K562 (cell line): ENCODE measurements around the gene SHFL. TPM values are rescaled to one million over a fixed set of nuclear protein-coding genes. Genes with fewer than 3 reads are reported as not detected.

Experiments
- ATAC-seq: fragments of 200-7000 bp; cut with Tn5 transposase; 3 replicates; pipeline ENCODE4 v1.9.1; 2020; ENCODE audit warnings: moderate library complexity
- BruUV-seq: library from RNA; stranded (reverse); fragments of 400-500 nt; replicated peaks from 2 replicates; lab custom pipeline; 2021; lab: Mats Ljungman, UMichigan
- CTCF ChIA-PET: fragments of 300-600 bp; formaldehyde crosslinking; extraction: SDS; loops from one replicate; lab custom pipeline; 2021; ENCODE audit warnings: low intra/inter-chr PET ratio; lab: Yijun Ruan, JAX
- POLR2A ChIA-PET: fragments of 300-600, 350-650 bp; sonication (Branson Sonifier 250); formaldehyde crosslinking; extraction: SDS; loops from one replicate; lab custom pipeline; 2021; ENCODE audit warnings: antibody characterized with exemption, inconsistent platforms; lab: Yijun Ruan, JAX
- DNase-seq, 4 experiments: peaks; one replicate each; pipeline versions ENCODE4 v3.0.0 to v3.0.0-alpha.2; 2011 to 2018; ENCODE audit warnings: low spot score in 3 of 4, mixed read lengths in 3 of 4; ENCODE audit errors: extremely low read depth in 1 of 4
- FAIRE-seq: peaks from 2 replicates; lab custom pipeline; 2011; peaks lifted over from hg19 to GRCh38; lab: Jason Lieb, UNC
- H2AFZ ChIP-seq: 2 replicates; pipeline ENCODE4 v1.6.0; 2011; ENCODE audit warnings: low read depth, low read length, control low read depth, inconsistent platforms
- H3K27ac ChIP-seq: fragments of 200-600 bp; 3 replicates; pipeline ENCODE4 v1.8.0; 2011; ENCODE audit warnings: low read depth, mild to moderate bottlenecking, control low read depth, inconsistent platforms, low read length, moderate library complexity, mixed read lengths; ENCODE audit errors: extremely low read depth
- H3K27me3 ChIP-seq, 2 experiments: fragments of 300-600 bp in 1 of 2; 2 replicates in 1 of 2; 3 replicates in 1 of 2; pipeline versions ENCODE4 v1.6.0 to v1.8.0; 2011; ENCODE audit warnings: inconsistent platforms in 2 of 2, low read length in 2 of 2, mild to moderate bottlenecking in 1 of 2, mixed read lengths in 1 of 2, moderate library complexity in 1 of 2; ENCODE audit not compliant: control insufficient read depth in 2 of 2, insufficient read depth in 2 of 2
- H3K36me3 ChIP-seq: fragments of 300-600 bp; 3 replicates; pipeline ENCODE4 v1.8.0; 2011; ENCODE audit warnings: mild to moderate bottlenecking, low read length, inconsistent platforms; ENCODE audit not compliant: control insufficient read depth, insufficient read depth
- H3K4me1 ChIP-seq, 2 experiments: fragments of 200-600 bp in 1 of 2; replicated peaks in 1 of 2; 2 replicates in 1 of 2; 3 replicates in 1 of 2; pipeline versions ENCODE4 v1.5.1 to v1.8.0; 2011; ENCODE audit warnings: inconsistent platforms in 2 of 2, low read length in 2 of 2, mild to moderate bottlenecking in 1 of 2, mixed read lengths in 1 of 2, moderate library complexity in 1 of 2; ENCODE audit not compliant: control insufficient read depth in 2 of 2, insufficient read depth in 2 of 2
- H3K4me2 ChIP-seq: 2 replicates; pipeline ENCODE4 v1.6.1; 2011; ENCODE audit warnings: low read length, control low read depth, inconsistent platforms, mixed read lengths; ENCODE audit not compliant: insufficient read depth
- H3K4me3 ChIP-seq: fragments of 200-600 bp; sonication (generic), shearing (Covaris generic); 2 replicates; pipeline ENCODE4 v1.5.1; 2016; ENCODE audit warnings: control low read depth, inconsistent platforms
- H3K79me2 ChIP-seq: fragments of 200-600 bp; 3 replicates; pipeline ENCODE4 v1.8.0; 2011; ENCODE audit warnings: low read length, inconsistent platforms; ENCODE audit not compliant: control insufficient read depth, insufficient read depth
- H3K9ac ChIP-seq, 2 experiments: 2 replicates each; pipeline versions ENCODE4 v1.6.0 to v1.6.1; 2011; ENCODE audit warnings: low read depth in 2 of 2, low read length in 2 of 2, control low read depth in 1 of 2, inconsistent platforms in 1 of 2, mild to moderate bottlenecking in 1 of 2, mixed read lengths in 1 of 2; ENCODE audit not compliant: insufficient read depth in 1 of 2
- H3K9me1 ChIP-seq: one replicate; pipeline ENCODE4 v1.6.0; 2011; ENCODE audit warnings: inconsistent platforms, mild to moderate bottlenecking, low read length, moderate library complexity; ENCODE audit not compliant: control insufficient read depth, insufficient read depth
- H3K9me3 ChIP-seq: replicated peaks from 2 replicates; pipeline ENCODE4 v1.5.1; 2011; ENCODE audit warnings: low read depth, low read length, inconsistent platforms; ENCODE audit not compliant: control insufficient read depth, insufficient read depth
- H4K20me1 ChIP-seq: replicated peaks from 2 replicates; pipeline ENCODE4 v1.6.1; 2011; ENCODE audit warnings: low read length, inconsistent platforms, mixed read lengths; ENCODE audit not compliant: control insufficient read depth, insufficient read depth
- POLR2AphosphoS5 ChIP-seq: IDR thresholded peaks from 2 replicates; pipeline ENCODE4 v1.6.1; 2011; ENCODE audit warnings: mild to moderate bottlenecking, low read depth, low read length, moderate library complexity; ENCODE audit not compliant: control insufficient read depth, insufficient read depth
- WGBS: fragments of 100-300 bp; shearing (Covaris generic); methylation state at CpG from one replicate; pipeline ENCODE4 v1.1.6; 2016; ENCODE audit warnings: low coverage, mixed read lengths; ENCODE audit not compliant: insufficient coverage; ENCODE audit errors: missing lambda C conversion rate; 5-methylcytosine and 5-hydroxymethylcytosine counted together
- in situ Hi-C: fragments of 300-500 bp; cut with MboI; formaldehyde crosslinking; loops from 4 replicates; pipeline ENCODE4 v1.15.0; 2018; ENCODE audit warnings: inconsistent platforms, mixed read lengths
- intact Hi-C: fragments of 100-400 bp; cut with micrococcal nuclease; formaldehyde crosslinking; loops from 2 replicates; pipeline ENCODE4 v1.14.2; 2022
- polyA plus RNA-seq, 8 experiments: library from polyadenylated mRNA; depleted of rRNA in 4 of 8; stranded (reverse) in 5 of 8; unstranded in 3 of 8; fragments of >200 nt; fragmentation: Nextera tagmentation in 2 of 8; fragmentation: Illumina TruSeq in 1 of 8; extraction: Ambion mirVana in 2 of 8; extraction: Trizol in 1 of 8; gene quantifications; 2 replicates each; pipeline versions ENCODE4 v1.2.1 to v1.2.3, GENCODE V29; 2011 to 2014; ENCODE audit warnings: inconsistent platforms in 1 of 8, missing spikeins in 1 of 8
- total RNA-seq, 7 experiments: library from RNA; depleted of rRNA in 6 of 7; stranded (reverse); fragments of >200 nt in 6 of 7; fragmentation: Illumina TruSeq in 2 of 7; extraction: Trizol in 2 of 7; gene quantifications; 2 replicates each; pipeline versions ENCODE4 v1.2.1 to v1.2.3, GENCODE V29; 2011 to 2021; ENCODE audit warnings: low replicate concordance in 1 of 7
- TF ChIP-seq, protein P1 (sequence below): fragments of 450-650 bp; IDR thresholded peaks from 2 replicates; pipeline ENCODE4 v1.7.1; 2018; ENCODE audit warnings: mild to moderate bottlenecking, low read depth; ENCODE audit not compliant: partially characterized antibody

SHFL gene
- total and polyA plus RNA-seq, 9 of the 15 experiments (the other 6 are each of a cell fraction or from before 2014, with no cell fraction given): 1.5 to 25.7 (median 13.0) TPM

DNA sequence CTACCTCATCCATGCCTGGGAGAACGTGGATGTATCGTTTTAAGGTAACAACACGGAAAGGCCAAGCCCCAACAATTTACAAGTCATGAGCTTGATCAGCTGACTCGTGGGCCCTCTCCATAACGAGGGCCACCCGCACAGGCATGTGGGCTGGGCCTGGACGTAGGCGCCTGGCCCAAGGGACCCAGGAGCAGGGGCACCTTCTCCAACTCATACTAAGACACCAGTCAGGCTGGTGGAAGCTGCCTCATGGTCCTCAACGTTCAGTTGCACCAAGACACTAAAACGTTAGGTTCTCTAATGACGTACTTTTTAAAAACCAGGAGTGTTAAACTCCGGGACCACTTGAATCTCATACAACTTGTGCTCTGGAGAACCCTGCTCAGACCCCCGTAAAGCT is 55.4 kb downstream of the SHFL start:
- in situ Hi-C loops: no loop called here
- no peak overlapping the region for H3K27ac ChIP-seq
- no peak overlapping the region for H3K4me3 ChIP-seq
- BruUV-seq: no TSS peak
- H3K9ac ChIP-seq: no peak overlapping the region
- 0 out of 2 replicates have a peak, but pooled peaks cover 5% of the 10 kb centered on the region for H4K20me1 ChIP-seq
- 86% methylated on average over 12 of the region's 13 CpGs for WGBS
- POLR2A ChIA-PET: interaction anchor here (0.6 to 1.1 kb wide), 3 partner anchors 26 to 81 kb away, joined by 3 to 5 read pairs (median 3); no protein-coding TSS in a partner anchor
- H3K4me1 ChIP-seq: 0 out of 5 replicates have a peak, but pooled peaks cover 0 to 8% of the 10 kb centered on the region in 2 experiments
- DNase-seq (no peak), FAIRE-seq (no peak)
- intact Hi-C loops: no loop called here
- no peaks in the 10 kb centered on the region for H3K79me2 ChIP-seq
- peaks cover 98% of the 10 kb centered on the region for H3K36me3 ChIP-seq
- no peaks in the 10 kb centered on the region for H3K9me1 ChIP-seq
- no peaks in the 10 kb centered on the region for H3K9me3 ChIP-seq
- TF ChIP-seq, protein P1, sequence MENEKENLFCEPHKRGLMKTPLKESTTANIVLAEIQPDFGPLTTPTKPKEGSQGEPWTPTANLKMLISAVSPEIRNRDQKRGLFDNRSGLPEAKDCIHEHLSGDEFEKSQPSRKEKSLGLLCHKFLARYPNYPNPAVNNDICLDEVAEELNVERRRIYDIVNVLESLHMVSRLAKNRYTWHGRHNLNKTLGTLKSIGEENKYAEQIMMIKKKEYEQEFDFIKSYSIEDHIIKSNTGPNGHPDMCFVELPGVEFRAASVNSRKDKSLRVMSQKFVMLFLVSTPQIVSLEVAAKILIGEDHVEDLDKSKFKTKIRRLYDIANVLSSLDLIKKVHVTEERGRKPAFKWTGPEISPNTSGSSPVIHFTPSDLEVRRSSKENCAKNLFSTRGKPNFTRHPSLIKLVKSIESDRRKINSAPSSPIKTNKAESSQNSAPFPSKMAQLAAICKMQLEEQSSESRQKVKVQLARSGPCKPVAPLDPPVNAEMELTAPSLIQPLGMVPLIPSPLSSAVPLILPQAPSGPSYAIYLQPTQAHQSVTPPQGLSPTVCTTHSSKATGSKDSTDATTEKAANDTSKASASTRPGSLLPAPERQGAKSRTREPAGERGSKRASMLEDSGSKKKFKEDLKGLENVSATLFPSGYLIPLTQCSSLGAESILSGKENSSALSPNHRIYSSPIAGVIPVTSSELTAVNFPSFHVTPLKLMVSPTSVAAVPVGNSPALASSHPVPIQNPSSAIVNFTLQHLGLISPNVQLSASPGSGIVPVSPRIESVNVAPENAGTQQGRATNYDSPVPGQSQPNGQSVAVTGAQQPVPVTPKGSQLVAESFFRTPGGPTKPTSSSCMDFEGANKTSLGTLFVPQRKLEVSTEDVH: no peak
- peak; percentile 32; the same call in 1 of the 2 replicates for TF ChIP-seq POLR2AphosphoS5
- TF ChIP-seq, all 486 proteins: peak for 1
- CTCF ChIA-PET: no interaction called here
- no peak overlapping the region for H2AFZ ChIP-seq
- no peak for ATAC-seq
- no peak overlapping the region for H3K4me2 ChIP-seq
- H3K27me3 ChIP-seq: no peaks in the 10 kb centered on the region
